SH-SY5Y (cell line): ENCODE measurements around the gene CERS1.

Experiments used
- GATA2 ChIP-seq: IDR thresholded peaks from 2 replicates; pipeline ENCODE4 v1.6.1; 2011; ENCODE audit warnings: mild to moderate bottlenecking, low read depth, low read length
- GATA3 ChIP-seq: IDR thresholded peaks from 2 replicates; pipeline ENCODE4 v1.6.1; 2011; ENCODE audit warnings: low read depth, mild to moderate bottlenecking, low read length, moderate library complexity

- TF ChIP-seq GATA3 (no peak), GATA2 (no peak)
Observed at GRCh38 chr19:18859676-18860301, 36.2 kb downstream of the CERS1 start.
